ENCODE results near the gene TMEM82. TPM values are rescaled to one million over a fixed set of nuclear protein-coding genes. Genes with fewer than 3 reads are reported as not detected.

Gene TMEM82
- polyA plus RNA-seq, 1 donor (not counting 4 experiments of a cell fraction or from before 2014, with no cell fraction given): not detected

- Histone ChIP-seq H2AFZ (ENCODE audit: control insufficient read depth, low read length) (no peak overlapping the region), H3K9me1 (ENCODE audit: control insufficient read depth, extremely low read depth, insufficient read depth, low read length) (no peaks in the 10 kb centered on the region), H3K4me2 (ENCODE audit: control insufficient read depth, extremely low read depth, insufficient read depth, low read depth, low read length) (no peak overlapping the region), H3K79me2 (ENCODE audit: control insufficient read depth, insufficient read depth, low read length) (peaks cover 31% of the 10 kb centered on the region), H3K9me3 (ENCODE audit: control insufficient read depth, low read depth, low read length) (no peaks in the 10 kb centered on the region), H3K4me3 (ENCODE audit: control insufficient read depth in 2 of 3, extremely low read depth in 1 of 3, insufficient read depth in 2 of 3, low read depth in 1 of 3, low read length in 3 of 3) (no peak overlapping the region), H3K27ac (ENCODE audit: control insufficient read depth, insufficient read depth, low read length) (no peak overlapping the region), H3K4me1 (ENCODE audit: control insufficient read depth, extremely low read depth, insufficient read depth, low read length) (peaks cover 30% of the 10 kb centered on the region), H3K9ac (ENCODE audit: control insufficient read depth, extremely low read depth, insufficient read depth, low read length) (no peak overlapping the region), H4K20me1 (ENCODE audit: control insufficient read depth, extremely low read depth, insufficient read depth, low read length) (no peaks in the 10 kb centered on the region), H3K27me3 (ENCODE audit: control insufficient read depth, extremely low read depth, insufficient read depth, low read length) (no peaks in the 10 kb centered on the region), H3K36me3 (ENCODE audit: control insufficient read depth in 2 of 2, extremely low read depth in 1 of 2, insufficient read depth in 2 of 2, low read length in 2 of 2) (peaks cover 0 to 6% of the 10 kb centered on the region in 2 experiments)
- TF ChIP-seq CTCF (optimal IDR thresholded peaks at IDR 0.05 in 1 of 3, IDR thresholded peaks at IDR 0.05 in 1 of 3, conservative IDR thresholded peaks at IDR 0.05 in 1 of 3; ENCODE audit: extremely low read depth in 1 of 3, insufficient read depth in 2 of 3, low read length in 3 of 3) (no peak), EZH2 (IDR thresholded peaks at IDR 0.05; ENCODE audit: low read length) (no peak)
- dilution Hi-C loops (cut with MboI; ENCODE audit: extremely low pct_ligation_motif_present, low sequenced_read_pairs): no loop called here
- FAIRE-seq (no peak), DNase-seq (ENCODE audit: low read depth, low spot score) (no peak)
These were observed 14.8 kb downstream of the TMEM82 start for GRCh38 chr1:15757016-15757543.

GRCh38 chr1:15757575-15758342, 15.5 kb downstream of the TMEM82 start:
- H2AFZ ChIP-seq (ENCODE audit: control insufficient read depth, low read length): no peak overlapping the region
- peaks cover 30% of the 10 kb centered on the region for H3K4me1 ChIP-seq (ENCODE audit: control insufficient read depth, extremely low read depth, insufficient read depth, low read length)
- no peak overlapping the region for H3K9ac ChIP-seq (ENCODE audit: control insufficient read depth, extremely low read depth, insufficient read depth, low read length)
- peak overlapping the region; percentile 37 for H3K4me2 ChIP-seq (ENCODE audit: control insufficient read depth, extremely low read depth, insufficient read depth, low read depth, low read length)
- H3K4me3 ChIP-seq (ENCODE audit: control insufficient read depth in 2 of 3, extremely low read depth in 1 of 3, insufficient read depth in 2 of 3, low read depth in 1 of 3, low read length in 3 of 3): peak overlapping the region in 2 of 3 experiments; percentile 26 to 84
- no peak overlapping the region for H3K27ac ChIP-seq (ENCODE audit: control insufficient read depth, insufficient read depth, low read length)
- H3K27me3 ChIP-seq (ENCODE audit: control insufficient read depth, extremely low read depth, insufficient read depth, low read length): no peaks in the 10 kb centered on the region
- FAIRE-seq (no peak), DNase-seq (ENCODE audit: low read depth, low spot score) (no peak)
- no peaks in the 10 kb centered on the region for H3K9me1 ChIP-seq (ENCODE audit: control insufficient read depth, extremely low read depth, insufficient read depth, low read length)
- TF ChIP-seq EZH2 (IDR thresholded peaks at IDR 0.05; ENCODE audit: low read length) (no peak), CTCF (optimal IDR thresholded peaks at IDR 0.05 in 1 of 3, IDR thresholded peaks at IDR 0.05 in 1 of 3, conservative IDR thresholded peaks at IDR 0.05 in 1 of 3; ENCODE audit: extremely low read depth in 1 of 3, insufficient read depth in 2 of 3, low read length in 3 of 3) (no peak)
- no peaks in the 10 kb centered on the region for H3K9me3 ChIP-seq (ENCODE audit: control insufficient read depth, low read depth, low read length)
- H4K20me1 ChIP-seq (ENCODE audit: control insufficient read depth, extremely low read depth, insufficient read depth, low read length): no peaks in the 10 kb centered on the region
- dilution Hi-C loops (cut with MboI; ENCODE audit: extremely low pct_ligation_motif_present, low sequenced_read_pairs): no loop called here
- peaks cover 38% of the 10 kb centered on the region for H3K79me2 ChIP-seq (ENCODE audit: control insufficient read depth, insufficient read depth, low read length)
- peaks cover 0 to 10% of the 10 kb centered on the region in 2 experiments for H3K36me3 ChIP-seq (ENCODE audit: control insufficient read depth in 2 of 2, extremely low read depth in 1 of 2, insufficient read depth in 2 of 2, low read length in 2 of 2)

All from keratinocyte (primary cell).